ENCODE results near the gene DCDC2B. TPM values are rescaled to one million over a fixed set of nuclear protein-coding genes. Genes with fewer than 3 reads are reported as not detected.

DCDC2B gene
- total and polyA plus RNA-seq, 9 of the 15 experiments (the other 6 are each of a cell fraction or from before 2014, with no cell fraction given): not detected

DNA sequence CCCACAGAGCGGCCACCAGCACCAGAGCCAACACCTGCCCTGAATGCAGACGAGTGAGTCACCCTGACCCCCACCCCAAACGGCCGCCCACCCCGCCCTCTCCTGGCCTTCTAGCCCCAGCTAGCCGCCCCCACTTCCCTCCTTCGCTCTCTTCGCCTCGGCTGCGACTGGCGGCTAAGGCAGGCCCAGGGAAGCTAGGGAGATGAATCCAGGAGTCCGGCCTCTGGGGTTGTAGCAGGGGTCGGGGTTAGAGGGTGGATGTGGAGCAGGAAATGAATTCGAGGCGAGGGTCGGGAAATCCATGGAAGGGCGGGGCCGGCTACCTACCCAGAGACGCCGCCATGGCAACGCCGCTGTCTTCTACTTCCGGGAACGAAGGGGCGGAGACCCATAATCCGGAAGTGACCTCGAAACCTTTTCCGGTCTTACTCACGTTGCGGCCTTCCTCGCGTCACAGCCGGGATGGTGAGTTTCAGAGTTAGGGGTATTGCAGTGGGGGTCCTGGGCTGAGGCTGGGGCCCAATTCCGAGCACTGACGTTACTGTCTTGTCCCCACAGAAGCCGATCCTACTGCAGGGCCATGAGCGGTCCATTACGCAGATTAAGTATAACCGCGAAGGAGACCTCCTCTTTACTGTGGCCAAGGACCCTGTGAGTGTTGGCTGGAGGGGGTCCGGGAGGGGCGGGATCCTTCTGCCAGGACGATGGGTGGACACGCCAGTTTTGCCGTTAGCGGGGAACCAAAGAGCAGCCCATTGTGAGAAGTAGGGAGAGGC lies 13.3 kb downstream of the DCDC2B start, which contains the start of the genes EIF3I and TMEM234 (continued):
- TF ChIP-seq, protein P1, sequence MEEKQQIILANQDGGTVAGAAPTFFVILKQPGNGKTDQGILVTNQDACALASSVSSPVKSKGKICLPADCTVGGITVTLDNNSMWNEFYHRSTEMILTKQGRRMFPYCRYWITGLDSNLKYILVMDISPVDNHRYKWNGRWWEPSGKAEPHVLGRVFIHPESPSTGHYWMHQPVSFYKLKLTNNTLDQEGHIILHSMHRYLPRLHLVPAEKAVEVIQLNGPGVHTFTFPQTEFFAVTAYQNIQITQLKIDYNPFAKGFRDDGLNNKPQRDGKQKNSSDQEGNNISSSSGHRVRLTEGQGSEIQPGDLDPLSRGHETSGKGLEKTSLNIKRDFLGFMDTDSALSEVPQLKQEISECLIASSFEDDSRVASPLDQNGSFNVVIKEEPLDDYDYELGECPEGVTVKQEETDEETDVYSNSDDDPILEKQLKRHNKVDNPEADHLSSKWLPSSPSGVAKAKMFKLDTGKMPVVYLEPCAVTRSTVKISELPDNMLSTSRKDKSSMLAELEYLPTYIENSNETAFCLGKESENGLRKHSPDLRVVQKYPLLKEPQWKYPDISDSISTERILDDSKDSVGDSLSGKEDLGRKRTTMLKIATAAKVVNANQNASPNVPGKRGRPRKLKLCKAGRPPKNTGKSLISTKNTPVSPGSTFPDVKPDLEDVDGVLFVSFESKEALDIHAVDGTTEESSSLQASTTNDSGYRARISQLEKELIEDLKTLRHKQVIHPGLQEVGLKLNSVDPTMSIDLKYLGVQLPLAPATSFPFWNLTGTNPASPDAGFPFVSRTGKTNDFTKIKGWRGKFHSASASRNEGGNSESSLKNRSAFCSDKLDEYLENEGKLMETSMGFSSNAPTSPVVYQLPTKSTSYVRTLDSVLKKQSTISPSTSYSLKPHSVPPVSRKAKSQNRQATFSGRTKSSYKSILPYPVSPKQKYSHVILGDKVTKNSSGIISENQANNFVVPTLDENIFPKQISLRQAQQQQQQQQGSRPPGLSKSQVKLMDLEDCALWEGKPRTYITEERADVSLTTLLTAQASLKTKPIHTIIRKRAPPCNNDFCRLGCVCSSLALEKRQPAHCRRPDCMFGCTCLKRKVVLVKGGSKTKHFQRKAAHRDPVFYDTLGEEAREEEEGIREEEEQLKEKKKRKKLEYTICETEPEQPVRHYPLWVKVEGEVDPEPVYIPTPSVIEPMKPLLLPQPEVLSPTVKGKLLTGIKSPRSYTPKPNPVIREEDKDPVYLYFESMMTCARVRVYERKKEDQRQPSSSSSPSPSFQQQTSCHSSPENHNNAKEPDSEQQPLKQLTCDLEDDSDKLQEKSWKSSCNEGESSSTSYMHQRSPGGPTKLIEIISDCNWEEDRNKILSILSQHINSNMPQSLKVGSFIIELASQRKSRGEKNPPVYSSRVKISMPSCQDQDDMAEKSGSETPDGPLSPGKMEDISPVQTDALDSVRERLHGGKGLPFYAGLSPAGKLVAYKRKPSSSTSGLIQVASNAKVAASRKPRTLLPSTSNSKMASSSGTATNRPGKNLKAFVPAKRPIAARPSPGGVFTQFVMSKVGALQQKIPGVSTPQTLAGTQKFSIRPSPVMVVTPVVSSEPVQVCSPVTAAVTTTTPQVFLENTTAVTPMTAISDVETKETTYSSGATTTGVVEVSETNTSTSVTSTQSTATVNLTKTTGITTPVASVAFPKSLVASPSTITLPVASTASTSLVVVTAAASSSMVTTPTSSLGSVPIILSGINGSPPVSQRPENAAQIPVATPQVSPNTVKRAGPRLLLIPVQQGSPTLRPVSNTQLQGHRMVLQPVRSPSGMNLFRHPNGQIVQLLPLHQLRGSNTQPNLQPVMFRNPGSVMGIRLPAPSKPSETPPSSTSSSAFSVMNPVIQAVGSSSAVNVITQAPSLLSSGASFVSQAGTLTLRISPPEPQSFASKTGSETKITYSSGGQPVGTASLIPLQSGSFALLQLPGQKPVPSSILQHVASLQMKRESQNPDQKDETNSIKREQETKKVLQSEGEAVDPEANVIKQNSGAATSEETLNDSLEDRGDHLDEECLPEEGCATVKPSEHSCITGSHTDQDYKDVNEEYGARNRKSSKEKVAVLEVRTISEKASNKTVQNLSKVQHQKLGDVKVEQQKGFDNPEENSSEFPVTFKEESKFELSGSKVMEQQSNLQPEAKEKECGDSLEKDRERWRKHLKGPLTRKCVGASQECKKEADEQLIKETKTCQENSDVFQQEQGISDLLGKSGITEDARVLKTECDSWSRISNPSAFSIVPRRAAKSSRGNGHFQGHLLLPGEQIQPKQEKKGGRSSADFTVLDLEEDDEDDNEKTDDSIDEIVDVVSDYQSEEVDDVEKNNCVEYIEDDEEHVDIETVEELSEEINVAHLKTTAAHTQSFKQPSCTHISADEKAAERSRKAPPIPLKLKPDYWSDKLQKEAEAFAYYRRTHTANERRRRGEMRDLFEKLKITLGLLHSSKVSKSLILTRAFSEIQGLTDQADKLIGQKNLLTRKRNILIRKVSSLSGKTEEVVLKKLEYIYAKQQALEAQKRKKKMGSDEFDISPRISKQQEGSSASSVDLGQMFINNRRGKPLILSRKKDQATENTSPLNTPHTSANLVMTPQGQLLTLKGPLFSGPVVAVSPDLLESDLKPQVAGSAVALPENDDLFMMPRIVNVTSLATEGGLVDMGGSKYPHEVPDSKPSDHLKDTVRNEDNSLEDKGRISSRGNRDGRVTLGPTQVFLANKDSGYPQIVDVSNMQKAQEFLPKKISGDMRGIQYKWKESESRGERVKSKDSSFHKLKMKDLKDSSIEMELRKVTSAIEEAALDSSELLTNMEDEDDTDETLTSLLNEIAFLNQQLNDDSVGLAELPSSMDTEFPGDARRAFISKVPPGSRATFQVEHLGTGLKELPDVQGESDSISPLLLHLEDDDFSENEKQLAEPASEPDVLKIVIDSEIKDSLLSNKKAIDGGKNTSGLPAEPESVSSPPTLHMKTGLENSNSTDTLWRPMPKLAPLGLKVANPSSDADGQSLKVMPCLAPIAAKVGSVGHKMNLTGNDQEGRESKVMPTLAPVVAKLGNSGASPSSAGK (IDR thresholded peaks at IDR 0.05): no peak
- TF ChIP-seq ZNF124 (CRISPR knock-in tag; IDR thresholded peaks at IDR 0.05) (no peak), MCM3 (IDR thresholded peaks at IDR 0.05) (no peak), TAL1 (IDR thresholded peaks at IDR 0.05) (no peak), PTTG1 (tag; IDR thresholded peaks at IDR 0.05; ENCODE audit: low read depth) (no peak), ZNF717 (CRISPR knock-in tag; IDR thresholded peaks at IDR 0.05) (no peak), HOXB6 (CRISPR knock-in tag; IDR thresholded peaks at IDR 0.05; ENCODE audit: borderline replicate concordance) (no peak), KLF1 (tag; IDR thresholded peaks at IDR 0.05) (peak; percentile 79; the same call in 1 of the 2 replicates), TGIF2 (CRISPR knock-in tag; IDR thresholded peaks at IDR 0.05) (no peak), ZFP36 (IDR thresholded peaks at IDR 0.05; ENCODE audit: low read depth, low read length, partially characterized antibody) (no peak), MTF1 (CRISPR knock-in tag; IDR thresholded peaks at IDR 0.05; ENCODE audit: borderline replicate concordance) (no peak), SRF (CRISPR knock-in tag; IDR thresholded peaks at IDR 0.05) (no peak)
- TF ChIP-seq, protein P2, sequence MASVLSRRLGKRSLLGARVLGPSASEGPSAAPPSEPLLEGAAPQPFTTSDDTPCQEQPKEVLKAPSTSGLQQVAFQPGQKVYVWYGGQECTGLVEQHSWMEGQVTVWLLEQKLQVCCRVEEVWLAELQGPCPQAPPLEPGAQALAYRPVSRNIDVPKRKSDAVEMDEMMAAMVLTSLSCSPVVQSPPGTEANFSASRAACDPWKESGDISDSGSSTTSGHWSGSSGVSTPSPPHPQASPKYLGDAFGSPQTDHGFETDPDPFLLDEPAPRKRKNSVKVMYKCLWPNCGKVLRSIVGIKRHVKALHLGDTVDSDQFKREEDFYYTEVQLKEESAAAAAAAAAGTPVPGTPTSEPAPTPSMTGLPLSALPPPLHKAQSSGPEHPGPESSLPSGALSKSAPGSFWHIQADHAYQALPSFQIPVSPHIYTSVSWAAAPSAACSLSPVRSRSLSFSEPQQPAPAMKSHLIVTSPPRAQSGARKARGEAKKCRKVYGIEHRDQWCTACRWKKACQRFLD (CRISPR knock-in tag; IDR thresholded peaks at IDR 0.05): peak; percentile 32; the same call in 1 of the 2 replicates
- TF ChIP-seq, protein P3, sequence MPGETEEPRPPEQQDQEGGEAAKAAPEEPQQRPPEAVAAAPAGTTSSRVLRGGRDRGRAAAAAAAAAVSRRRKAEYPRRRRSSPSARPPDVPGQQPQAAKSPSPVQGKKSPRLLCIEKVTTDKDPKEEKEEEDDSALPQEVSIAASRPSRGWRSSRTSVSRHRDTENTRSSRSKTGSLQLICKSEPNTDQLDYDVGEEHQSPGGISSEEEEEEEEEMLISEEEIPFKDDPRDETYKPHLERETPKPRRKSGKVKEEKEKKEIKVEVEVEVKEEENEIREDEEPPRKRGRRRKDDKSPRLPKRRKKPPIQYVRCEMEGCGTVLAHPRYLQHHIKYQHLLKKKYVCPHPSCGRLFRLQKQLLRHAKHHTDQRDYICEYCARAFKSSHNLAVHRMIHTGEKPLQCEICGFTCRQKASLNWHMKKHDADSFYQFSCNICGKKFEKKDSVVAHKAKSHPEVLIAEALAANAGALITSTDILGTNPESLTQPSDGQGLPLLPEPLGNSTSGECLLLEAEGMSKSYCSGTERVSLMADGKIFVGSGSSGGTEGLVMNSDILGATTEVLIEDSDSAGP (CRISPR knock-in tag; IDR thresholded peaks at IDR 0.05): no peak

Measured in K562 (cell line).